ENCODE measurements around the gene SLC38A1.

GRCh38 chr12:46133751-46134150, 135.1 kb downstream of the SLC38A1 start:
- TF ChIP-seq CTCF (IDR thresholded peaks at IDR 0.05; ENCODE audit: borderline replicate concordance, extremely low read depth, low read length, poor library complexity, severe bottlenecking) (no peak), EZH2 (IDR thresholded peaks at IDR 0.05; ENCODE audit: borderline replicate concordance, low read depth, low read length, severe bottlenecking) (no peak)
